Osteocyte (in vitro differentiated cells): Measurements from ENCODE around the gene SAA4. TPM values are rescaled to one million over a fixed set of nuclear protein-coding genes. Genes with fewer than 3 reads are reported as not detected.

ENCODE experiments used
- DNase-seq: peaks from one replicate; pipeline ENCODE4 v3.0.0; 2021; ENCODE audit warnings: mixed read lengths; ENCODE audit not compliant: unreplicated experiment; ENCODE audit errors: extremely low spot score
- H3K27ac Mint-ChIP-seq: one replicate; pipeline ENCODE4 v1.8.0; 2021; ENCODE audit warnings: mild to moderate bottlenecking, mixed read lengths; ENCODE audit not compliant: unreplicated experiment
- H3K27me3 Mint-ChIP-seq: one replicate; pipeline ENCODE4 v1.8.0; 2021; ENCODE audit warnings: mixed read lengths; ENCODE audit not compliant: unreplicated experiment
- H3K36me3 Mint-ChIP-seq: one replicate; pipeline ENCODE4 v1.8.0; 2021; ENCODE audit warnings: mixed read lengths; ENCODE audit not compliant: unreplicated experiment
- H3K4me1 Mint-ChIP-seq: one replicate; pipeline ENCODE4 v1.8.0; 2021; ENCODE audit warnings: mixed read lengths; ENCODE audit not compliant: unreplicated experiment
- H3K4me3 Mint-ChIP-seq: one replicate; pipeline ENCODE4 v1.8.0; 2021; ENCODE audit warnings: mild to moderate bottlenecking, moderate library complexity, mixed read lengths; ENCODE audit not compliant: unreplicated experiment
- H3K9me3 Mint-ChIP-seq: one replicate; pipeline ENCODE4 v1.8.0; 2021; ENCODE audit warnings: mixed read lengths; ENCODE audit not compliant: unreplicated experiment
- CTCF ChIP-seq: fragments of 200-600 bp; sonication (generic); IDR thresholded peaks from 2 replicates; pipeline ENCODE4 v1.5.0; 2021; ENCODE audit warnings: antibody characterized with exemption, mild to moderate bottlenecking, moderate library complexity
- long read RNA-seq: library from polyadenylated mRNA; unstranded; transcript quantifications from one replicate; pipeline ENCODE4 v2.0.0, GENCODE V29; 2021
- total RNA-seq: library from RNA; stranded (reverse); gene quantifications from 2 replicates; pipeline ENCODE4 v1.2.1, GENCODE V29; 2021

SAA4 gene
- not detected in 2 replicates for total RNA-seq
- long read RNA-seq = 0 reads

GRCh38 chr11:18236664-18237356, at the start of gene SAA4:
Gene SAA4 (minus strand): TSS chr11:18236802. CDS start chr11:18235926, 876 bp downstream.
- Mint-ChIP-seq H3K9me3 (no peaks in the 10 kb centered on the region), H3K4me3 (no peak within 1 kb of the TSS), H3K36me3 (no peaks in the 10 kb centered on the region), H3K4me1 (peaks cover 2% of the 10 kb centered on the region), H3K27me3 (peaks cover 68% of the 10 kb centered on the region), H3K27ac (no peak within 1 kb of the TSS)
- DNase-seq = no peak
- no peak for TF ChIP-seq CTCF

- TF ChIP-seq CTCF = no peak
- Mint-ChIP-seq H3K27ac (no peak overlapping the region), H3K36me3 (peaks cover 59% of the 10 kb centered on the region), H3K9me3 (no peaks in the 10 kb centered on the region), H3K27me3 (no peaks in the 10 kb centered on the region), H3K4me1 (no peaks in the 10 kb centered on the region), H3K4me3 (no peak overlapping the region)
- no peak for DNase-seq
These were observed 49.2 kb upstream of the SAA4 start for GRCh38 chr11:18285841-18286240.

GRCh38 chr11:18282626-18283025, 46.0 kb upstream of the SAA4 start:
- TF ChIP-seq CTCF = no peak
- Mint-ChIP-seq H3K27me3 (no peaks in the 10 kb centered on the region), H3K27ac (no peak overlapping the region), H3K4me1 (no peaks in the 10 kb centered on the region), H3K9me3 (no peaks in the 10 kb centered on the region), H3K36me3 (peaks cover 68% of the 10 kb centered on the region), H3K4me3 (no peak overlapping the region)
- no peak for DNase-seq

GRCh38 chr11:18280438-18281045, 43.9 kb upstream of the SAA4 start:
- no peaks in the 10 kb centered on the region for H3K4me1 Mint-ChIP-seq
- no peaks in the 10 kb centered on the region for H3K27me3 Mint-ChIP-seq
- no peak for TF ChIP-seq CTCF
- H3K27ac Mint-ChIP-seq = no peak overlapping the region
- H3K36me3 Mint-ChIP-seq = peaks cover 58% of the 10 kb centered on the region
- no peak for DNase-seq
- H3K9me3 Mint-ChIP-seq = no peaks in the 10 kb centered on the region
- H3K4me3 Mint-ChIP-seq = no peak overlapping the region

- DNase-seq = no peak
- Mint-ChIP-seq H3K27me3 (no peaks in the 10 kb centered on the region), H3K4me3 (no peak overlapping the region), H3K4me1 (no peaks in the 10 kb centered on the region), H3K36me3 (peaks cover 47% of the 10 kb centered on the region), H3K27ac (no peak overlapping the region), H3K9me3 (no peaks in the 10 kb centered on the region)
- no peak for TF ChIP-seq CTCF
These were observed 41.1 kb upstream of the SAA4 start for GRCh38 chr11:18277565-18278271.
